MCF 10A (cell line): ENCODE measurements around the gene SPHKAP. TPM values are rescaled to one million over a fixed set of nuclear protein-coding genes. Genes with fewer than 3 reads are reported as not detected.

Source experiments
- BruUV-seq: library from RNA; stranded (reverse); fragments of 400-500 nt; replicated peaks from 2 replicates; lab custom pipeline; 2021; lab: Mats Ljungman, UMichigan
- CTCF ChIA-PET: fragments of 300-600 bp; sonication (Branson Sonifier 250); formaldehyde crosslinking; extraction: SDS; loops from one replicate; lab custom pipeline; 2021; ENCODE audit warnings: antibody characterized with exemption, inconsistent platforms; lab: Yijun Ruan, JAX
- POLR2A ChIA-PET: fragments of 300-600, 350-650 bp; sonication (Branson Sonifier 250); formaldehyde crosslinking; extraction: SDS; loops from one replicate; lab custom pipeline; 2020; ENCODE audit warnings: antibody characterized with exemption, inconsistent platforms; lab: Yijun Ruan, JAX
- DNase-seq: peaks from one replicate; pipeline ENCODE4 v3.0.0-alpha.2; 2018; ENCODE audit not compliant: unreplicated experiment
- H3K27ac Mint-ChIP-seq: one replicate; pipeline ENCODE4 v1.8.0; 2022; ENCODE audit warnings: mild to moderate bottlenecking, low read depth, mixed read lengths; ENCODE audit not compliant: unreplicated experiment
- H3K27me3 Mint-ChIP-seq: one replicate; pipeline ENCODE4 v1.8.0; 2022; ENCODE audit warnings: mixed read lengths; ENCODE audit not compliant: insufficient read depth, unreplicated experiment
- H3K36me3 Mint-ChIP-seq: one replicate; pipeline ENCODE4 v1.8.0; 2022; ENCODE audit warnings: mild to moderate bottlenecking, moderate library complexity, mixed read lengths; ENCODE audit not compliant: insufficient read depth, unreplicated experiment
- H3K4me1 Mint-ChIP-seq: one replicate; pipeline ENCODE4 v1.8.0; 2022; ENCODE audit warnings: mixed read lengths; ENCODE audit not compliant: insufficient read depth, unreplicated experiment
- H3K4me3 Mint-ChIP-seq: one replicate; pipeline ENCODE4 v1.8.0; 2022; ENCODE audit warnings: mild to moderate bottlenecking, moderate library complexity, mixed read lengths; ENCODE audit not compliant: unreplicated experiment
- H3K9me3 Mint-ChIP-seq: one replicate; pipeline ENCODE4 v1.8.0; 2022; ENCODE audit warnings: mixed read lengths; ENCODE audit not compliant: unreplicated experiment
- intact Hi-C: fragments of 100-400 bp; cut with micrococcal nuclease; formaldehyde crosslinking; loops from 2 replicates; pipeline ENCODE4 v1.14.1; 2022
- total RNA-seq: library from RNA; stranded (reverse); gene quantifications from 2 replicates; pipeline ENCODE4 v1.2.3, GENCODE V29; 2022
- TF ChIP-seq, protein P1 (sequence below): fragments of 200-600 bp; IDR thresholded peaks from one replicate; pipeline ENCODE4 v1.8.0; 2022; ENCODE audit warnings: antibody characterized with exemption, mild to moderate bottlenecking; ENCODE audit not compliant: unreplicated experiment

Gene SPHKAP
- total RNA-seq, 1 experiment from 2014 or later = not detected

DNA sequence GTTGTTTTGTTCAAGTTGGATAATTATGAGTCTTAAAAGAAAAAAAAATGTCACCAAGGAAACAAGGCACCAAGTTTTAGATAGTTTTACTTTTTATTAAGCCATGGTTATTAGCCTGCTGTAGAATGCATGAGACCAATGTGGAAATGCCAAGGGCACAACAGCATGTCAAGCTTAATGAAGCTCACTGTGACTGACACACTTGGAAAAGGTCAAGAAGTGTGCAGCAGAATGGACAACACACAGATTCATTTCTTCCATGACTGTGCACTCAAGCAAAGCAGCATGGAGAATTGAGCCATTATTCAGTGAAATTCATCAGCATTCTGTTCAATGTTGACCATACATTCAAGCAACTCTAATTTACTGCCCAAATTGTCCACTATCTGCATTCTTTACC is 23.6 kb downstream of the SPHKAP start:
- peaks cover 12% of the 10 kb centered on the region for H3K9me3 Mint-ChIP-seq
- BruUV-seq = no TSS peak
- no peak overlapping the region for H3K27ac Mint-ChIP-seq
- intact Hi-C loops = no loop called here
- ChIA-PET CTCF (no interaction called here), POLR2A (no interaction called here)
- H3K4me1 Mint-ChIP-seq = no peaks in the 10 kb centered on the region
- no peak for DNase-seq
- no peaks in the 10 kb centered on the region for H3K36me3 Mint-ChIP-seq
- TF ChIP-seq, protein P1, sequence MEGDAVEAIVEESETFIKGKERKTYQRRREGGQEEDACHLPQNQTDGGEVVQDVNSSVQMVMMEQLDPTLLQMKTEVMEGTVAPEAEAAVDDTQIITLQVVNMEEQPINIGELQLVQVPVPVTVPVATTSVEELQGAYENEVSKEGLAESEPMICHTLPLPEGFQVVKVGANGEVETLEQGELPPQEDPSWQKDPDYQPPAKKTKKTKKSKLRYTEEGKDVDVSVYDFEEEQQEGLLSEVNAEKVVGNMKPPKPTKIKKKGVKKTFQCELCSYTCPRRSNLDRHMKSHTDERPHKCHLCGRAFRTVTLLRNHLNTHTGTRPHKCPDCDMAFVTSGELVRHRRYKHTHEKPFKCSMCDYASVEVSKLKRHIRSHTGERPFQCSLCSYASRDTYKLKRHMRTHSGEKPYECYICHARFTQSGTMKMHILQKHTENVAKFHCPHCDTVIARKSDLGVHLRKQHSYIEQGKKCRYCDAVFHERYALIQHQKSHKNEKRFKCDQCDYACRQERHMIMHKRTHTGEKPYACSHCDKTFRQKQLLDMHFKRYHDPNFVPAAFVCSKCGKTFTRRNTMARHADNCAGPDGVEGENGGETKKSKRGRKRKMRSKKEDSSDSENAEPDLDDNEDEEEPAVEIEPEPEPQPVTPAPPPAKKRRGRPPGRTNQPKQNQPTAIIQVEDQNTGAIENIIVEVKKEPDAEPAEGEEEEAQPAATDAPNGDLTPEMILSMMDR = no peak
- peaks cover 38% of the 10 kb centered on the region for H3K27me3 Mint-ChIP-seq
- no peak overlapping the region for H3K4me3 Mint-ChIP-seq

- ChIA-PET CTCF (interaction anchor here (0.6 kb wide), 1 partner anchor 52 kb away, joined by 5 read pairs; no protein-coding TSS in a partner anchor), POLR2A (no interaction called here)
- no peak for DNase-seq
- TF ChIP-seq, protein P1 = no peak
- intact Hi-C loops = no loop called here
- Mint-ChIP-seq H3K4me1 (no peaks in the 10 kb centered on the region), H3K9me3 (peaks cover 8% of the 10 kb centered on the region), H3K4me3 (no peak overlapping the region), H3K27ac (no peak overlapping the region), H3K36me3 (no peaks in the 10 kb centered on the region), H3K27me3 (no peaks in the 10 kb centered on the region)
- BruUV-seq = no TSS peak
Observed at GRCh38 chr2:228144961-228145360, 36.5 kb downstream of the SPHKAP start.

GRCh38 chr2:228140934-228141528 is 40.5 kb downstream of the SPHKAP start:
- Mint-ChIP-seq H3K27ac (no peak overlapping the region), H3K9me3 (peaks cover under 1% of the 10 kb centered on the region), H3K36me3 (no peaks in the 10 kb centered on the region), H3K4me1 (no peaks in the 10 kb centered on the region), H3K4me3 (no peak overlapping the region), H3K27me3 (no peaks in the 10 kb centered on the region)
- TF ChIP-seq, protein P1 = no peak
- ChIA-PET CTCF (no interaction called here), POLR2A (interaction anchor here (0.6 kb wide), 1 partner anchor 8 kb away, joined by 3 read pairs; no protein-coding TSS in a partner anchor)
- intact Hi-C loops = no loop called here
- BruUV-seq = no TSS peak
- no peak for DNase-seq

DNA sequence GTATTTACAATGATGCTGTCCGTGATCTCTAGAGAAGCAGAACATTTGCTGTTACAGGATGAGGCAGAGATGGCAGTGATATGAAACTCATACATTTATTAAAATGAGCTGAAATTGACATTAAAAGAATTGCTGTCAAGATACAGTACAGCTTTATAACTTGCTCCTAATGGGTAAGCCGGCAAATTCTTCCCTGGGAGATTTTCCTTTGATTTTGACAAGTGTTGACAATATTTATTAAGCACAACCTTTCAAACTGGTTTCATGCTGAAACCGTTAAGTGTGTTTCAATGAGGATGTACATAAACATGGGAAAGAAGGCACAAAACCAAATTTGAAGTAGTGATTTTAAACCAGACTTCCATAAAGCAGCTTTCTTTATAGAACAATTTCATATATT is 45.5 kb downstream of the SPHKAP start:
- Mint-ChIP-seq H3K4me3 (no peak overlapping the region), H3K27me3 (no peaks in the 10 kb centered on the region), H3K9me3 (no peaks in the 10 kb centered on the region), H3K27ac (no peak overlapping the region), H3K4me1 (no peaks in the 10 kb centered on the region), H3K36me3 (no peaks in the 10 kb centered on the region)
- DNase-seq = no peak
- CTCF ChIA-PET = interaction anchor here (0.5 to 0.7 kb wide), 2 partner anchors 151 to 362 kb away, joined by 3 read pairs; no protein-coding TSS in a partner anchor
- BruUV-seq = no TSS peak
- POLR2A ChIA-PET = no interaction called here
- TF ChIP-seq, protein P1 = no peak
- intact Hi-C loops = no loop called here
